GM23338 (cell line): ENCODE data around the gene ZDHHC3. TPM values are rescaled to one million over a fixed set of nuclear protein-coding genes. Genes with fewer than 3 reads are reported as not detected.
"Not testable (repeated sequence)": the region's sequence is repeated elsewhere in the genome, so short reads cannot be mapped to it uniquely, and the experiment has no call there.

Experiments used
- ATAC-seq: fragments of 200-7000 bp; cut with Tn5 transposase; 3 replicates; pipeline ENCODE4 v1.9.1; 2020
- DNase-seq: peaks from one replicate; pipeline ENCODE4 v3.0.0-alpha.2; 2015; ENCODE audit warnings: low spot score
- H2AFZ ChIP-seq: fragments of 200-600 bp; sonication (generic); 2 replicates; pipeline ENCODE4 v1.8.0; 2016; ENCODE audit warnings: antibody characterized with exemption, mild to moderate bottlenecking, moderate library complexity
- H3F3A ChIP-seq: fragments of 200-600 bp; sonication (generic); replicated peaks from 2 replicates; pipeline ENCODE4 v1.8.0; 2017; ENCODE audit warnings: antibody characterized with exemption, mixed run types, low read depth
- H3K27ac ChIP-seq: fragments of 200-600 bp; sonication (generic); 2 replicates; pipeline ENCODE4 v1.6.1; 2016; ENCODE audit warnings: low read depth
- H3K27me3 ChIP-seq: fragments of 200-600 bp; sonication (generic); 2 replicates; pipeline ENCODE4 v1.8.0; 2016; ENCODE audit warnings: mild to moderate bottlenecking, mixed run types, moderate library complexity; ENCODE audit not compliant: insufficient read depth
- H3K36me3 ChIP-seq: fragments of 200-600 bp; sonication (generic); 2 replicates; pipeline ENCODE4 v1.8.0; 2016; ENCODE audit warnings: mild to moderate bottlenecking; ENCODE audit not compliant: insufficient read depth
- H3K4me1 ChIP-seq: fragments of 200-600 bp; sonication (generic); 2 replicates; pipeline ENCODE4 v1.8.0; 2016; ENCODE audit warnings: mild to moderate bottlenecking, moderate library complexity; ENCODE audit not compliant: insufficient read depth
- H3K4me2 ChIP-seq: fragments of 200-600 bp; sonication (generic); 2 replicates; pipeline ENCODE4 v1.7.1; 2017; ENCODE audit warnings: mixed run types
- H3K4me3 ChIP-seq: fragments of 200-600 bp; sonication (generic); 2 replicates; pipeline ENCODE4 v1.6.1; 2016; ENCODE audit warnings: mixed run types
- H3K79me2 ChIP-seq: fragments of 200-600 bp; sonication (generic); replicated peaks from 2 replicates; pipeline ENCODE4 v1.8.0; 2017; ENCODE audit warnings: mild to moderate bottlenecking; ENCODE audit not compliant: insufficient read depth
- H3K9me2 ChIP-seq: fragments of 200-600 bp; sonication (generic); 2 replicates; pipeline ENCODE4 v1.8.0; 2017; ENCODE audit not compliant: insufficient read depth
- H4K20me1 ChIP-seq: fragments of 200-600 bp; sonication (generic); replicated peaks from 2 replicates; pipeline ENCODE4 v1.8.0; 2017; ENCODE audit warnings: mild to moderate bottlenecking; ENCODE audit not compliant: insufficient read depth
- H3K27ac Mint-ChIP-seq: 2 replicates; pipeline ENCODE4 v1.8.0; 2020; ENCODE audit warnings: inconsistent platforms, mild to moderate bottlenecking, moderate library complexity, mixed read lengths
- H3K27me3 Mint-ChIP-seq: 3 replicates; pipeline ENCODE4 v1.8.0; 2022; ENCODE audit warnings: low read depth, mild to moderate bottlenecking, moderate library complexity, mixed read lengths, inconsistent platforms; ENCODE audit not compliant: insufficient read depth, poor library complexity
- H3K36me3 Mint-ChIP-seq: 3 replicates; pipeline ENCODE4 v1.8.0; 2021; ENCODE audit warnings: low read depth, mild to moderate bottlenecking, inconsistent platforms, moderate library complexity, mixed read lengths
- H3K4me1 Mint-ChIP-seq: 3 replicates; pipeline ENCODE4 v1.8.0; 2020; ENCODE audit warnings: mild to moderate bottlenecking, inconsistent platforms, mixed read lengths
- H3K4me3 Mint-ChIP-seq: 3 replicates; pipeline ENCODE4 v1.8.0; 2021; ENCODE audit warnings: moderate library complexity, mild to moderate bottlenecking, inconsistent platforms, mixed read lengths
- H3K9me3 Mint-ChIP-seq: 3 replicates; pipeline ENCODE4 v1.8.0; 2020; ENCODE audit warnings: moderate library complexity, mild to moderate bottlenecking, inconsistent platforms, mixed read lengths
- EZH2 ChIP-seq: fragments of 200-600 bp; sonication (generic); IDR thresholded peaks from one replicate; pipeline ENCODE4 v1.8.0; 2017; ENCODE audit warnings: antibody characterized with exemption, mild to moderate bottlenecking, low read depth; ENCODE audit not compliant: unreplicated experiment
- EZH2phosphoT487 ChIP-seq: fragments of 200-600 bp; sonication (generic); IDR thresholded peaks from one replicate; pipeline ENCODE4 v1.8.1; 2018; ENCODE audit warnings: antibody characterized with exemption; ENCODE audit not compliant: unreplicated experiment
- NANOG ChIP-seq: IDR thresholded peaks from 2 replicates; pipeline ENCODE4 v1.6.1; 2016; ENCODE audit warnings: antibody characterized with exemption, borderline replicate concordance
- POLR2AphosphoS5 ChIP-seq: IDR thresholded peaks from 2 replicates; pipeline ENCODE4 v1.6.1; 2016; ENCODE audit warnings: antibody characterized with exemption, low read depth
- ZNF462 ChIP-seq: fragments of 250-450 bp; sonication (Bioruptor Pico); IDR thresholded peaks from 2 replicates; pipeline ENCODE4 v1.5.0; 2020; ENCODE audit warnings: mild to moderate bottlenecking, moderate library complexity
- polyA plus RNA-seq: library from polyadenylated mRNA; unstranded; fragments of >200 nt; fragmentation: Nextera tagmentation; extraction: Ambion mirVana; gene quantifications from 2 replicates; pipeline ENCODE4 v1.2.1, GENCODE V29; 2016
- total RNA-seq: library from RNA; depleted of rRNA; stranded (reverse); fragments of >200 nt; shearing (Covaris generic); gene quantifications from 2 replicates; pipeline ENCODE4 v1.2.3, GENCODE V29; 2014

Gene ZDHHC3
- total and polyA plus RNA-seq, 2 experiments from 2014 or later: 28.9 to 84.2 TPM

GRCh38 chr3:44950275-44950734 is 25.7 kb downstream of the ZDHHC3 start (continued):
- TF ChIP-seq ZNF462 (CRISPR knock-in tag) (no peak), NANOG (no peak), EZH2phosphoT487 (no peak), POLR2AphosphoS5 (no peak), EZH2 (no peak)

- H3K27me3 Mint-ChIP-seq, H3K36me3 ChIP-seq, DNase-seq, H3F3A ChIP-seq, H3K27me3 ChIP-seq, H2AFZ ChIP-seq, H3K36me3 Mint-ChIP-seq, ATAC-seq, H3K4me3 Mint-ChIP-seq, H3K9me3 Mint-ChIP-seq, H3K27ac Mint-ChIP-seq, H3K4me3 ChIP-seq, H3K9me2 ChIP-seq: not testable (repeated sequence)
- Histone ChIP-seq H3K4me2 (0 out of 2 replicates have a peak overlapping the region, but pooled peaks have one; percentile 39), H3K4me1 (peaks cover 18% of the 10 kb centered on the region), H3K79me2 (peaks cover 15% of the 10 kb centered on the region), H4K20me1 (peaks cover 18% of the 10 kb centered on the region), H3K27ac (peak overlapping the region; percentile 51)
- peaks cover 17% of the 10 kb centered on the region for H3K4me1 Mint-ChIP-seq
Observed at GRCh38 chr3:44949770-44950169, 26.2 kb downstream of the ZDHHC3 start.
